HG02885 (cell line): ENCODE results near the gene CAPZB.

Experiments
- ATAC-seq: cut with Tn5 transposase; IDR thresholded peaks from one replicate; pipeline ENCODE4 v1.9.1; 2021; ENCODE audit warnings: mild to moderate bottlenecking; ENCODE audit not compliant: unreplicated experiment, poor library complexity

CAPZB gene

GRCh38 chr1:19472174-19472573, 13.2 kb downstream of the CAPZB start:
- no peak for ATAC-seq

GRCh38 chr1:19469004-19469403, 16.3 kb downstream of the CAPZB start:
- ATAC-seq = no peak

DNA sequence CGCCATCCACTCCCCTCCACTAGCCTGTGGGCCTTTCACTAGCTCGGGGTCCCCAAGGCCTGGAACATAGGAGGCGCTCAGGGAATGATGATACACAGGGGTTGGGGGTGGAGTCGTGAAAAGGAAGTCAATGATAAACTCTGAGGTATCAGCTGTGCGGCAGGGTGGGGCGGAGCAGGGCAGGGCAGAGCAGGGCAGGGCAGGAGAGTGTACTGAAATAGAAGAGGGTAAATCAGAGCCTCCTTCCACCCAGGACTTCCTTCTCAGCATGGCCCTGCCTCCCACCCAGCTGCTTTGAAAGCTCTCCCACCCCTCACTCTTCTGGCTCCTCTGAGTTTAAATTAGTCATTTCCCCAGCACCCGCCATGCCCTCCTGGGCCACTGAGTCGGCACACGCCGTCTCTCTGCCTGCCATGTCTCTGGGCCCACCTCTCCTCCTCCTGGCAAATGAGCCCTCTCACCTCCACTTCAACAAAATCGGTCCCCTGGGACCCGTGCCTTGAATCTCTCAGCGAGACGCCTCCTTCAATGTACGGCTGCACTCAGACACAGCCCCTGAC, 16.9 kb downstream of the CAPZB start:
- ATAC-seq = no peak

- no peak for ATAC-seq
Observed at GRCh38 chr1:19467199-19468187, 17.8 kb downstream of the CAPZB start.

DNA sequence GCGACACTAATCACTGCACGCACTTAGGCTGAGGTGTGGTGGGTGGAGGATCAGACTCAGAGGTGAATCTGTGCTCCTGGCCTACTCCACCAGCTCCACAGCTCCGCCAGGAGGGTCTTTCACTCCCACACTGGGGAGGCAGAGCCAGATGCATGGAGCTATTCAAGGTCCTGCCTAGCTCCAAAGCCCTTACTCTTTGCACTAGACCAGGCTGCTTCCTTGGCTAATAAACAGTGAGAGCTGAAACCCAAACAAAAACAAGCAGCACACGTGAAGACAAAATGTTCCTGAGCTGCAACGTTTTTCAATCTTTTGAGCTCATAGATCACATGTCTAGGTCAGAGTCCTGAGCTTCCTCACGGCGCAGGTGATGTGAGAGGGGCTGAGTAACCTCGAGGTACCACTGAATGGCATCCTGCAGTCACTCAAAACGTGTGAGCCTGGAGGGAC, 19.2 kb downstream of the CAPZB start:
- no peak for ATAC-seq

DNA sequence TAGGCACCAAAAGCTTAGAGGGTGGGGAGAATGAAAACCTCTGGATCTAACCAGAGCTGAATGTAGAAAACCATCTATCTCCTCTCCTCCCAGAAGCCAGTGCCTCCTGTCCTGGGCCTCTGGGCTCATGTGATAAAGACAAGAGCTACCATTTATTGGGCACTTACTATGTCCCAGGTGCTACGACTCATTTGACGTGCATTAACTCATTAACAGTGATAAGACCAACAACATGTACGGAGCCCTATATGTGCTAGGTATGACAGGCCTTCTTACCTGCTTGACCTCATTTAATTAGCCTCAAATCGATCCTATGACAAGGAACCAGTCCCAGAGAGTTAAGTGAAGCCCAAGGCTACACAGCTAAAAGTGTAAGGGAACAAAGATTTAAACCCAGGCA, 19.7 kb downstream of the CAPZB start:
- ATAC-seq = no peak

- ATAC-seq = no peak
Observed at GRCh38 chr1:19465123-19465522, 20.2 kb downstream of the CAPZB start.

- no peak for ATAC-seq
Observed at GRCh38 chr1:19464696-19465095, 20.6 kb downstream of the CAPZB start.

- no peak for ATAC-seq
Observed at GRCh38 chr1:19463504-19463803, 21.9 kb downstream of the CAPZB start.

- ATAC-seq = peak; percentile 56
Observed at GRCh38 chr1:19462781-19463503, 22.4 kb downstream of the CAPZB start.

DNA sequence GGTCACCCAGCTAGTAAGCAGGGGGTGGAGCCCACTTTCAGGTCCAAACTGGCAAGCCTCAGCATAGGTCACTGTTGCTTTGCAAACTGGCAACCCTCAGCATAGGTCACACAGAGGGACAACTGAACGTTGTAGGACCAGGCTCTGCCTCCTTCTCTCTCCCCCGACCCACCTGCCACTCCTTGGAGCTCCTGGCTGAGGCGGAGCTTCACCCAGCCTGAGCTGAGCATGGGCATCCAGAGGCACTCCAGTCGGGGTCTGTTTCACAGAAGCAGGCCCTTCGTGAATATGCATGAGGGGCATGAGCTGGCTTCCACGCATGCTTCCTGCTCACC, 24.2 kb downstream of the CAPZB start:
- no peak for ATAC-seq

- ATAC-seq = no peak
Observed at GRCh38 chr1:19460535-19461219, 24.7 kb downstream of the CAPZB start.

- no peak for ATAC-seq
Observed at GRCh38 chr1:19458815-19459417, 26.4 kb downstream of the CAPZB start.

DNA sequence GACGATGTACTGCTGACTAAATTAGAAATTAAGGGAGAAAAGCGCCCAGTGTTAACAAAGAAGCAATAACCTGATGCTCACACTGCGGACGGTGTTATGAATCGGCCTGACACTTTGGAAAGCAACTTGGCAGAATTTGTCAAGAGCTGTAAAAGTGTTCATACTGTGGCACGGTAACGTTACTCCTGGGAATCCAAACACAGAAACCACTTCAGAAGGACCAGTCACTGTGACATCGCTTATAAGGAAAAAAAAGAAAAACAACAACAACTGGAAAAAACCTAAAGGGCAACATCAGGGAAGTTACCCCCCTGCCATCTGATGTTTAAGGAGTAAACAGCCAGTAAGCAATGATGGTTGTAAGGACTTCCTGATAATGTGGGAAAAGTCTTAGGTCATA, 27.7 kb downstream of the CAPZB start:
- no peak for ATAC-seq

GRCh38 chr1:19456968-19457441, 28.3 kb downstream of the CAPZB start:
- ATAC-seq = no peak

- no peak for ATAC-seq
Observed at GRCh38 chr1:19455353-19455752, 30.0 kb downstream of the CAPZB start.

DNA sequence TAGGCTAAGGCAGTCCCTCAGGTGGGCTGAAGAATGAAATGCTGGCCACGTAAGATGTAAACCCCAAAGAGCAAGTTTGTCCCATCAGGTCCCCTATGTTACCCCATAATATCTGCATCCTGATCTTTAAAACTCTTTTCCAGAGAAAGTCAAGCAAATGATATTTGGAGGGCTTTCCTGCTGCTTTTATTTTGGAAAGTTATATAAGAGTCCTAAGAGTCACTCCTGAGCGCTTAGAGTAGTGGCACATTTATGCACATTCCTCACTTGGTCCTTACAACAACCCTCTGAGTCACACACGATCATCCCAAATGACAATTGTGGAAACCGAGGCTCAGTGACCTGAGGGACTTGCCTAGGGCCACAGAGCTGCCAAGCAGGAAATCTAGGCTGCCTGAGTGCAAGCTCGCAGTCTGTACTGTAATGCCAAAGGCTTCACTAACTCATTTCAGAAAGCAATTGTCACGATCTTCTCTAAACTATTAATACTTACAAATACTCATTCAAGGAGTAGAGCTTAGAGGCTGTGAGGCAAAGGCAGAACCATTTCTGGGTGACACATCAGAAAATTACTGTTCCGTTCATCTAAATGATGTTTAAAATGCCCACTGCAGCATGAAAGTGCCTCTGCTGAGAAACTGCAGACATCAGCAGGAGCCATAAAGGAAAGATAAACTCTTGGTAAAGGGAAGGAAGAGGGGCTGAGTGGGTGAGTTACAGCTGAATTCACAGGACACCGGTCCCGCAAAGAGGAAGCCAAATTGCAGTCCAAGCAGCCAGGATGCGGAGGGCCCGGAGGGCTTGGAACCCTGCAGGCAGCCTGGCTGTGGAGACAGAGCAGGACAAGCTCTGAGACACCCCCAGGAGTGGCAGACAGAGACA, 30.8 kb downstream of the CAPZB start:
- ATAC-seq = no peak

DNA sequence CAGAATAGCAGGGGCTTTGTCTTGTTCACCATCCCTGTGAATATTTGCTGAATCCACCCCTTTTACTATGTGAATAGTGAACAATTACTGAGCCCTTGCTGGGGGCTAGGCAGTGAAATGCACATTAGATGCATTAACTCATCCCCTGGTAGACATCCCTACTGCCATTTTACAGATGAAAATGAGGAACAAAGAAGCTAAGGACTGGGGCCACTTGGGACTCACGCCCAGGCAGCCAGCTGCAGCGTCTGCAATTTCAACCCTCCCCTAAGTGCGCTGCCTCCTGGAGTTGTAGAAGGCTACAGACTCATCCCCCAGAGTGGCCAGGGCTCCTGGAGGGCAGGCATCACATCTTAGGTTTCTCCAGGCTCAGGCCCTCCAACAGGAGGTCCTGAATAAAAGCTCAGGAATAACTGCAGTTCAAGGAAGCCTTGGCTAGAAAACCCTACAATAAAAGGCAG, 31.6 kb downstream of the CAPZB start:
- ATAC-seq = no peak

DNA sequence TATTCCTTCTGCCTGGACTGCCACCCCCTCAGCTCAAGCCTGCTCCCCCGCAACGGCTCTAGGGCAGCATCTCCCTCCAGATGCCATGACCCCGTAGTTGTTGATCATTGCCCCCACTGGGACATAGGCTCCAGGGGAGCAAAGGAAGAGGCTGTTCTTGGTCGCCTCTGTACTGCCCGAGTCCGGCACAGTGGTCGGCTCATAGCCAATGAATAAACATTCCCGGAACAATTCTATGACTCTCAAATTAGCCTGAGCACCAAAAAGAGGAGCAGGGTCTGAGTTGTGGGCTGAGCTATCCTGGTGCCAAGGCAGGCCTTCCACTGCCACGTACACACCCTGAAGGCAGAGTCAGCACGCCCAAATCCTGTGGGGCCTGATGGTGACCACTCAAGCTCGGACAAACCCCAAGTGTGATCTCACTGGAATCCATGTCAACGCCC, 33.1 kb downstream of the CAPZB start:
- ATAC-seq = no peak
